Endothelial cell (in vitro differentiated cells): ENCODE measurements around the gene ZNF341. TPM values are rescaled to one million over a fixed set of nuclear protein-coding genes. Genes with fewer than 3 reads are reported as not detected.

Source experiments
- DNase-seq: peaks from one replicate; pipeline ENCODE4 v3.0.0; 2021; ENCODE audit warnings: low spot score
- H3K27ac Mint-ChIP-seq: one replicate; pipeline ENCODE4 v1.8.0; 2021; ENCODE audit warnings: mixed read lengths, inconsistent platforms; ENCODE audit not compliant: unreplicated experiment
- H3K27me3 Mint-ChIP-seq: one replicate; pipeline ENCODE4 v1.8.0; 2021; ENCODE audit warnings: mild to moderate bottlenecking, moderate library complexity, mixed read lengths, inconsistent platforms; ENCODE audit not compliant: unreplicated experiment
- H3K36me3 Mint-ChIP-seq: one replicate; pipeline ENCODE4 v1.8.0; 2021; ENCODE audit warnings: mild to moderate bottlenecking, low read depth, mixed read lengths, inconsistent platforms; ENCODE audit not compliant: unreplicated experiment
- H3K4me1 Mint-ChIP-seq: one replicate; pipeline ENCODE4 v1.8.0; 2021; ENCODE audit warnings: mild to moderate bottlenecking, mixed read lengths, inconsistent platforms; ENCODE audit not compliant: unreplicated experiment
- H3K4me3 Mint-ChIP-seq: one replicate; pipeline ENCODE4 v1.8.0; 2021; ENCODE audit warnings: mild to moderate bottlenecking, mixed read lengths, inconsistent platforms; ENCODE audit not compliant: unreplicated experiment
- H3K9me3 Mint-ChIP-seq: one replicate; pipeline ENCODE4 v1.8.0; 2021; ENCODE audit warnings: mixed read lengths, inconsistent platforms; ENCODE audit not compliant: unreplicated experiment
- total RNA-seq: library from RNA; stranded (reverse); fragmentation: NEBNext Ultra II Directional; extraction: Animal tissue kit (Norgen Biotek cat#: 25700); gene quantifications from one replicate; pipeline ENCODE4 v1.2.1, GENCODE V29; 2021; ENCODE audit not compliant: unreplicated experiment
- TF ChIP-seq, protein P1 (sequence below): fragments of 200-600 bp; sonication (generic); IDR thresholded peaks from one replicate; pipeline ENCODE4 v1.5.0; 2021; ENCODE audit warnings: antibody characterized with exemption; ENCODE audit not compliant: unreplicated experiment

ZNF341 gene
- total RNA-seq, 1 donor from 2014 or later: 3.5 TPM

DNA sequence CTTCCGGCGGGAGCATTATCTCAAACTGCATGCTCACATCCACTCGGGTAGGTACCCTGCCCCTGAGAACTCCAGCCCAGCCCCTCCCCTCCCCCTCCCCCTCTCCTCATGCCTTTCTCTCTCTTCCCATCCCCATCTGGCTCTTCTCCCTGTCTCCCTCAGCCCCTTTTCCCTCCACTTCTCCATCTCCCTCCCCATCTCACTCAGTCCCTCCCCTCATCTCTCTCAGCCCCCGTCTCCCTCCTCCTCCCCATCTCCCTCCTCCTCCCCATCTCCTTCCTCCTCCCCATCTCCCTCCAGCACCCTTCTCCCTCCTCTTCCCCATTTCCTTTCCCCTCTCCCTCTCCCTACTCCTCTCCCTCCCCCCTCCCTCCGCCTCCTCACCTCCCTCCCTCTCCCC, 52.0 kb downstream of the ZNF341 start:
- Mint-ChIP-seq H3K4me3 (no peak overlapping the region), H3K4me1 (peaks cover 15% of the 10 kb centered on the region), H3K36me3 (peaks cover 7% of the 10 kb centered on the region), H3K27ac (no peak overlapping the region), H3K27me3 (peaks cover 2% of the 10 kb centered on the region), H3K9me3 (no peaks in the 10 kb centered on the region)
- TF ChIP-seq, protein P1, sequence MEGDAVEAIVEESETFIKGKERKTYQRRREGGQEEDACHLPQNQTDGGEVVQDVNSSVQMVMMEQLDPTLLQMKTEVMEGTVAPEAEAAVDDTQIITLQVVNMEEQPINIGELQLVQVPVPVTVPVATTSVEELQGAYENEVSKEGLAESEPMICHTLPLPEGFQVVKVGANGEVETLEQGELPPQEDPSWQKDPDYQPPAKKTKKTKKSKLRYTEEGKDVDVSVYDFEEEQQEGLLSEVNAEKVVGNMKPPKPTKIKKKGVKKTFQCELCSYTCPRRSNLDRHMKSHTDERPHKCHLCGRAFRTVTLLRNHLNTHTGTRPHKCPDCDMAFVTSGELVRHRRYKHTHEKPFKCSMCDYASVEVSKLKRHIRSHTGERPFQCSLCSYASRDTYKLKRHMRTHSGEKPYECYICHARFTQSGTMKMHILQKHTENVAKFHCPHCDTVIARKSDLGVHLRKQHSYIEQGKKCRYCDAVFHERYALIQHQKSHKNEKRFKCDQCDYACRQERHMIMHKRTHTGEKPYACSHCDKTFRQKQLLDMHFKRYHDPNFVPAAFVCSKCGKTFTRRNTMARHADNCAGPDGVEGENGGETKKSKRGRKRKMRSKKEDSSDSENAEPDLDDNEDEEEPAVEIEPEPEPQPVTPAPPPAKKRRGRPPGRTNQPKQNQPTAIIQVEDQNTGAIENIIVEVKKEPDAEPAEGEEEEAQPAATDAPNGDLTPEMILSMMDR: no peak
- no peak for DNase-seq

DNA sequence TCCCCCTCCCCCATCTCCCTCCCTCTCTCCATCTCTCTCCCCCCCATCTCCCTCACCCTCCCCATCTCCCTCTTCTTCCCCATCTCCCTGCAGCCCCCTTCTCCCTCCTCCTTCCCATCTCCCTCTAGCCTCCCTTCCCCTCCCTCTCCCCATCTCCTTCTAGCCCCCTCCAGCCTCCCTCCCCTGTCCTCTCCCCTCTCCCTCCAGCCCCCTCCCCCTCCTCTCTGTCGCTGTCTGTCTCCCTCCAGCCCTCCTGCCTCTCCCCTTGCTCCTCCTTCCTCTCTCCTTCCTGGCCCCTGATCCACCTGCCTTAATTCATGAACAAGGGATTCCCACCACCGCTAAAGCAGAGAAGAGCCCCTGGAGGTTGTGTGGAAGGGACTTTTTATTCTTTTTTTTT, 52.4 kb downstream of the ZNF341 start:
- peaks cover 18% of the 10 kb centered on the region for H3K4me1 Mint-ChIP-seq
- H3K36me3 Mint-ChIP-seq: peaks cover 7% of the 10 kb centered on the region
- H3K9me3 Mint-ChIP-seq: no peaks in the 10 kb centered on the region
- H3K4me3 Mint-ChIP-seq: no peak overlapping the region
- no peaks in the 10 kb centered on the region for H3K27me3 Mint-ChIP-seq
- H3K27ac Mint-ChIP-seq: no peak overlapping the region
- TF ChIP-seq, protein P1: no peak
- no peak for DNase-seq

DNA sequence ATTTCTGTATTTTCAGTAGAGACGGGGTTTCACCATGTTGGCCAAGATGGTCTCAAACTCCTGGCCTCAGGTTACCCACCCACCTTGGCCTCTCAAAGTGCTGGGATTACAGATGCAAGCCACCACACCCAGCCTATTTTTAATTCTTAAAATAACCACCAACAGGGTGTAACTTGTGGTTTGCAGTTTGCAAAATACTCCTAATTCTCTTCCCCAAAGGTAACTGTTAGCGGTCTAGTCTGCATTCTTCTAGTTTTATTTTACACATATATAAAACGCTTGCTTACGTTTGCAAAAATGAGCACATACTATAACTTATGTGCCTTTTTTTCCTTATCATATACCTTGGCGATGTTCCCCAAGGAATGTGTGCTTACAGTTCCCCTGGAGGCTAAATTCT, 53.7 kb downstream of the ZNF341 start:
- no peak for DNase-seq
- Mint-ChIP-seq H3K36me3 (peaks cover 7% of the 10 kb centered on the region), H3K27me3 (no peaks in the 10 kb centered on the region), H3K9me3 (no peaks in the 10 kb centered on the region), H3K4me1 (peaks cover 28% of the 10 kb centered on the region), H3K27ac (no peak overlapping the region), H3K4me3 (no peak overlapping the region)
- TF ChIP-seq, protein P1: no peak

DNA sequence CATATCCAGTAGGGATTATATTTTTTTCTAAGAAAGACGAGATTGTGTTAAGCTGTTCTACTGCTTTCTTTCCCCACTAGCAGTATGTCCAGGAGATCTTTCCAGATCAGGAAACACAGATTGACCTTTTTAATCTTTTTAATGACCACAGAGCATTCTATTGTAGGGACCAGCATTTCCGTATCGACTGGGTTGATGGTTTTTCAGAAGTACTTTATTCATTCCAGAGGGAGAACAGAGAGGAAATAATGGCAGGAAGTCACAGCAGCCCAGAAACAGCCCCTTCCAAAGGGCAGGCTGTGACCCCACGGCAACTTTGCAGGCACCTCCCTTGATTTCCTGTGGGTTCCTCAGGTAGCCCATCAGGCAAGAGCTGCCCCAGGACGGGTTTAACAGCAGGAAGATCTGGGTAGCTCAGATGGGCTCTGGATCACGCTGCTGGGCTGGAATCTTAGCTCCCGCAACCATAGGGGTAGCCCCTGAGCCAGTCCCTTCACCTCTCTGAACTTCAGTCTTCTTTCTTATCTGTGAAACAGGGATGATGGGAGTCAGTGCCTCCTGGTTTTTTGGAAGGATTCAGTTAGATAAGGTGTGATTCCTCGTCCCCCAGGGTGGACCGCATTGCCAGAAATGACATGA, 55.6 kb downstream of the ZNF341 start:
- no peak overlapping the region for H3K4me3 Mint-ChIP-seq
- peaks cover 6% of the 10 kb centered on the region for H3K36me3 Mint-ChIP-seq
- no peaks in the 10 kb centered on the region for H3K27me3 Mint-ChIP-seq
- TF ChIP-seq, protein P1: no peak
- no peaks in the 10 kb centered on the region for H3K9me3 Mint-ChIP-seq
- H3K4me1 Mint-ChIP-seq: peaks cover 30% of the 10 kb centered on the region
- peak overlapping the region; percentile 51 for H3K27ac Mint-ChIP-seq
- peak; percentile 11 for DNase-seq

DNA sequence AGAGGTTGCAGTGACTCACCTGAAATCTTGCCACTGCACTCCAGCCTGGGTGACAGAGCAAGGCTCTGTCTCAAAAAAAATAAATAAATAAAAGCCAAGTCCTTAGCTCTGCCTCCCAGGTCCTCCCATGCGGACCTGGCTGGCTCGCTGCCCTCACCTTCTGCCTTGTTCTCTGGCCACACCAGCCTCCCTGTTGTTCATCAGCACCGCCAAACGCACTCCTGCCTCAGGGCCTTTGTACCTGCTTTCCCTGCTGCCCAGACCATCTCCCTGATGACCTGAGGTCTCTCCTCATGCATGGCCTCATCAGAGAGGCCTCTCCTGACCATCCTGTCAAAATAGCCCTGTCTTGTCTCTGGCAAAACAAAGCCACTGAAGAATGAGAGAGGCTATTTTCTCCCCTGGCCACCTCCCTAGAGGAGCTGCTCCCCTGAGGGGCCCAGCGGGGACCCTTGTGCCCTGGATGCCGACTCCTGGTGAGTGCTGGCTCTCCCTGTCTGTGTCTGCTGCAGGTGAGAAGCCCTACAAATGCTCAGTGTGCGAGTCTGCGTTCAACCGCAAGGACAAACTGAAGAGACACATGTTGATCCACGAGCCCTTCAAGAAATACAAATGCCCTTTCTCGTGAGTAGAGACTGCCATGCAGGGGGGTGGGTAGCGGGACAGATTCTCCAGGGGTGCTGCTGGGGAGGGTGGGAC, 56.7 kb downstream of the ZNF341 start:
- Mint-ChIP-seq H3K27ac (no peak overlapping the region), H3K9me3 (no peaks in the 10 kb centered on the region), H3K36me3 (peaks cover 5% of the 10 kb centered on the region), H3K4me1 (peaks cover 35% of the 10 kb centered on the region), H3K4me3 (no peak overlapping the region), H3K27me3 (no peaks in the 10 kb centered on the region)
- DNase-seq: no peak
- TF ChIP-seq, protein P1: no peak
